ENCODE measurements around the gene GPR141.

DNA sequence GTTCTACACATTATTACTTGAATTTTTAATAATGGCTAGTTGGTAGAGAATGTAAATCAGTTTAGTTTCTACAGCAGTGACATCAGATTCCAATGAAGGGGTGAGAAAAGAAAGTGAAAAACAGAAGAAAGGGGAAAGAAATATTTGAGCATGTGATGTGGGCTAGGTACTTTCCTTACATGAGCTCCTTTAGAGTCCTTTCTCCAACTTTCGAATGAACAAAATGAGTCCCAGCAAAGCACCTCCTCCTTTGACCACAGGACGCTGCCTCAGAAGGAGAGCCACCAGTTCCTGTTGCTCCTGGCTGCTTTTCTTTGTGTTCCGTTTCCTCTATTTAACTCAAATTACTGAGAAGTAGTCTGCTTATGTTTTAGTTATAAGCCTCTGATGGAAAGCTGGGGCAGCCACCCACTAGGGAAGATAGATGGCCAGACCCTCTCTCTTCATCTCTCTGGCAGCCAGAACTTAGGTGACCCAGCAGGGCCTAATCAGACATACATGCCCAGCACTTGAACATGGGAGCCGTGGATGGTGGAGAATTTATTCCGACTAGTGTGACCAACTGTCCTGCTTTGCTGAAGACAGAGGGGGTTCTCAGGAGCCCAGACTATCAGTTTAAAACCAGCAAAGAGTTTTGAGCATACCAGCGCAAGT is 82.4 kb downstream of the GPR141 start:
- TF ChIP-seq CTCF (IDR thresholded peaks at IDR 0.05) (no peak), POLR2A (IDR thresholded peaks at IDR 0.05) (no peak)
